Stimulated activated CD4-positive, alpha-beta T cell treated with anti-CD3 and anti-CD28 coated beads, TNF-alpha, amount 100 ng/mL, for 24 hours (primary cell): Measurements from ENCODE around the gene TMED5.
"Not testable (repeated sequence)": the region's sequence is repeated elsewhere in the genome, so short reads cannot be mapped to it uniquely, and the experiment has no call there.

Experiments
- DNase-seq, 3 experiments: peaks; one replicate each; pipeline ENCODE4 v3.0.0-alpha.2; 2020; ENCODE audit warnings: low read depth in 3 of 3

Gene TMED5

GRCh38 chr1:93171549-93172034 is 8.6 kb downstream of the TMED5 start:
- DNase-seq = no peak

GRCh38 chr1:93170141-93170678 is 10.0 kb downstream of the TMED5 start:
- DNase-seq = not testable (repeated sequence)

- DNase-seq = no peak
These were observed 13.2 kb downstream of the TMED5 start for GRCh38 chr1:93167006-93167405.

GRCh38 chr1:93165895-93166294 is 14.3 kb downstream of the TMED5 start:
- not testable (repeated sequence) for DNase-seq

GRCh38 chr1:93164816-93165215 is 15.4 kb downstream of the TMED5 start:
- DNase-seq = no peak

GRCh38 chr1:93163314-93163713 is 16.9 kb downstream of the TMED5 start:
- DNase-seq = not testable (repeated sequence)

GRCh38 chr1:93159337-93159736 is 20.9 kb downstream of the TMED5 start:
- DNase-seq = no peak

GRCh38 chr1:93155335-93155734 is 24.9 kb downstream of the TMED5 start:
- DNase-seq = no peak

GRCh38 chr1:93154898-93155297 is 25.3 kb downstream of the TMED5 start:
- DNase-seq = no peak

- no peak for DNase-seq
These were observed 27.4 kb downstream of the TMED5 start for GRCh38 chr1:93152835-93153234.

GRCh38 chr1:93151474-93151873 is 28.7 kb downstream of the TMED5 start:
- DNase-seq = no peak

- DNase-seq = no peak
These were observed 29.5 kb downstream of the TMED5 start for GRCh38 chr1:93150729-93151128.

GRCh38 chr1:93148001-93148400 is 32.2 kb downstream of the TMED5 start:
- DNase-seq = no peak

- DNase-seq = no peak
These were observed 36.4 kb downstream of the TMED5 start for GRCh38 chr1:93143769-93144168.

- no peak for DNase-seq
These were observed 37.1 kb downstream of the TMED5 start for GRCh38 chr1:93143136-93143535.

- DNase-seq = no peak
These were observed 38.1 kb downstream of the TMED5 start for GRCh38 chr1:93142161-93142560.

- DNase-seq = no peak
These were observed 40.1 kb downstream of the TMED5 start for GRCh38 chr1:93140106-93140505.

- no peak for DNase-seq
These were observed 42.5 kb downstream of the TMED5 start for GRCh38 chr1:93137604-93138292.

GRCh38 chr1:93136445-93136844 is 43.8 kb downstream of the TMED5 start:
- no peak for DNase-seq

GRCh38 chr1:93132638-93133037 is 47.6 kb downstream of the TMED5 start:
- DNase-seq = no peak

- DNase-seq = no peak
These were observed 50.6 kb downstream of the TMED5 start for GRCh38 chr1:93129507-93130099.

GRCh38 chr1:93124556-93125355 is 55.5 kb downstream of the TMED5 start:
- DNase-seq = no peak
